MM.1S (cell line): ENCODE measurements around the gene TMOD1.
A peak's percentile ranks its signal among the peaks of the same experiment; 100 is the strongest.

Experiments used
- DNase-seq: peaks from one replicate; pipeline ENCODE4 v3.0.0-alpha.2; 2015
- H2AFZ ChIP-seq: fragments of 300-600 bp; sonication (generic); 2 replicates; pipeline ENCODE4 v1.6.0; 2016; ENCODE audit warnings: antibody characterized with exemption, low read length
- H3F3A ChIP-seq: fragments of 300-600 bp; sonication (generic); 2 replicates; pipeline ENCODE4 v1.6.1; 2016; ENCODE audit warnings: mild to moderate bottlenecking, antibody characterized with exemption, low read length, moderate library complexity, mixed read lengths; ENCODE audit not compliant: insufficient read depth
- H3K27ac ChIP-seq: fragments of 300-600 bp; sonication (generic); 2 replicates; pipeline ENCODE4 v1.5.1; 2016; ENCODE audit warnings: mild to moderate bottlenecking, low read length
- H3K27me3 ChIP-seq: fragments of 300-600 bp; sonication (generic); replicated peaks from 2 replicates; pipeline ENCODE4 v1.6.0; 2016; ENCODE audit warnings: low read length; ENCODE audit not compliant: insufficient read depth
- H3K36me3 ChIP-seq: fragments of 300-600 bp; sonication (generic); replicated peaks from 2 replicates; pipeline ENCODE4 v1.6.1; 2016; ENCODE audit warnings: mild to moderate bottlenecking, low read length, mixed read lengths; ENCODE audit not compliant: insufficient read depth
- H3K4me1 ChIP-seq: fragments of 300-600 bp; sonication (generic); 2 replicates; pipeline ENCODE4 v1.6.1; 2016; ENCODE audit warnings: low read length, mixed read lengths
- H3K4me2 ChIP-seq: fragments of 300-600 bp; sonication (generic); 2 replicates; pipeline ENCODE4 v1.6.0; 2016; ENCODE audit warnings: low read depth, low read length
- H3K4me3 ChIP-seq: fragments of 300-600 bp; sonication (generic); 2 replicates; pipeline ENCODE4 v1.5.1; 2016; ENCODE audit warnings: low read length, mixed read lengths
- H3K79me2 ChIP-seq: fragments of 300-600 bp; sonication (generic); 2 replicates; pipeline ENCODE4 v1.6.1; 2016; ENCODE audit warnings: mixed run types, low read length, mixed read lengths
- H3K9ac ChIP-seq: fragments of 300-600 bp; sonication (generic); 2 replicates; pipeline ENCODE4 v1.6.1; 2016; ENCODE audit warnings: low read length, mixed read lengths
- H3K9me2 ChIP-seq: fragments of 300-600 bp; sonication (generic); replicated peaks from 2 replicates; pipeline ENCODE4 v1.6.1; 2016; ENCODE audit warnings: mild to moderate bottlenecking, low read length, mixed read lengths; ENCODE audit not compliant: insufficient read depth
- H3K9me3 ChIP-seq: fragments of 300-600 bp; sonication (generic); replicated peaks from 2 replicates; pipeline ENCODE4 v1.6.1; 2016; ENCODE audit warnings: mild to moderate bottlenecking, low read length, mixed read lengths; ENCODE audit not compliant: insufficient read depth
- H4K20me1 ChIP-seq: fragments of 300-600 bp; sonication (generic); 2 replicates; pipeline ENCODE4 v1.6.1; 2016; ENCODE audit warnings: mild to moderate bottlenecking, low read length, moderate library complexity, mixed read lengths; ENCODE audit not compliant: insufficient read depth
- EZH2 ChIP-seq: fragments of 300-600 bp; sonication (generic); optimal IDR thresholded peaks from 2 replicates; pipeline ENCODE3; 2017; ENCODE audit warnings: low read depth, mild to moderate bottlenecking, antibody characterized with exemption, low read length, mixed read lengths
- EZH2phosphoT487 ChIP-seq: fragments of 300-600 bp; sonication (generic); IDR thresholded peaks from 2 replicates; pipeline ENCODE4 v1.6.1; 2018; ENCODE audit warnings: antibody characterized with exemption, low read length
- TF ChIP-seq, protein P1 (sequence below): fragments of 300-600 bp; sonication (generic); IDR thresholded peaks from 2 replicates; pipeline ENCODE4 v1.5.1; 2016; ENCODE audit warnings: antibody characterized with exemption, low read length, mixed read lengths

Gene TMOD1

DNA sequence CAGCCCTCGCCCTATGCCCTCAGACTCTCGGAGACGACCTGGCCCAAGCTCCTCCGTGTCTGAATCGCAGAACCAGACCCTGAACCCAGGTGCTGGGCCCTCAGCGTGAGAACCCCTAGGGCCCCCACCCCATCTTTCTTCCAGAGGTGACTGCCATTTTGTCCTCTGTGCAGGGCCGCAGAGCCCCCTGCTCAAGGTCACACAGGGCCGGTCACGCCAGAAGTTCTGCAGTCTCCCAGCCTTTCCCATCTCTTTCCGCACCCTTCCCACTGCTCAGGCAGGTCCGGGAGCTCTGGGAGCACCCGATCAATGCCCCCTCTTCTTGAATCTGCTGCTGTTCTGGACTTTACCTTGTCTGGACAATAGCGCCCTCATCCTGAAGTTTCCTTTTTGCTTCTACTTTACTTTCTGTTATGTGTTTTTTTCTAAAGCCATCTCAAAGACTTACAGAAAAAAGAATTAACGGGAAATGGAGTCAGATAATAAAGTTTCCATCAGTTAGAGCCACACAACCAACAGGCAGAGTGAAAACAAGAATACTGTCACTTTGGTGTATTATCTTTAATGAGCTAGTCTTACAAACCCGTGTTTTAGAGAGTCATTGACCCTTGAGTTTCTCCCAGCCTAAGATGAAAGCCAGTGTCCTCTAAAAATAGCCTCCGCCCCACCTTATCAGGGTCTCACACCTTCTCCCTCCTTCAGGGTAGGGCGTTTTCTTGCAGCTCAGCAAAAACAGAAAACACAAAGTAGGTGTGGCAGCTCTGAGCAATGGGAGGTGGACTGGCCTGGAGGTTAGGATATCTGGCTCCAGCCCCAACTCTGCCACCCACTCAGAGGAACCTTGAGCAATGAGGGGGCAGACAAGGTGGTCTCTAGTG lies 1.8 kb downstream of the TMOD1 start:
- no peaks in the 10 kb centered on the region for H3K36me3 ChIP-seq
- H3F3A ChIP-seq = peaks cover 7% of the 10 kb centered on the region; the same call in 1 of the 2 replicates
- no peaks in the 10 kb centered on the region for H4K20me1 ChIP-seq
- H3K27ac ChIP-seq = no peak overlapping the region
- H3K4me2 ChIP-seq = peak overlapping the region; percentile 81; the same call in 1 of the 2 replicates
- TF ChIP-seq EZH2phosphoT487 (no peak), EZH2 (no peak)
- TF ChIP-seq, protein P1, sequence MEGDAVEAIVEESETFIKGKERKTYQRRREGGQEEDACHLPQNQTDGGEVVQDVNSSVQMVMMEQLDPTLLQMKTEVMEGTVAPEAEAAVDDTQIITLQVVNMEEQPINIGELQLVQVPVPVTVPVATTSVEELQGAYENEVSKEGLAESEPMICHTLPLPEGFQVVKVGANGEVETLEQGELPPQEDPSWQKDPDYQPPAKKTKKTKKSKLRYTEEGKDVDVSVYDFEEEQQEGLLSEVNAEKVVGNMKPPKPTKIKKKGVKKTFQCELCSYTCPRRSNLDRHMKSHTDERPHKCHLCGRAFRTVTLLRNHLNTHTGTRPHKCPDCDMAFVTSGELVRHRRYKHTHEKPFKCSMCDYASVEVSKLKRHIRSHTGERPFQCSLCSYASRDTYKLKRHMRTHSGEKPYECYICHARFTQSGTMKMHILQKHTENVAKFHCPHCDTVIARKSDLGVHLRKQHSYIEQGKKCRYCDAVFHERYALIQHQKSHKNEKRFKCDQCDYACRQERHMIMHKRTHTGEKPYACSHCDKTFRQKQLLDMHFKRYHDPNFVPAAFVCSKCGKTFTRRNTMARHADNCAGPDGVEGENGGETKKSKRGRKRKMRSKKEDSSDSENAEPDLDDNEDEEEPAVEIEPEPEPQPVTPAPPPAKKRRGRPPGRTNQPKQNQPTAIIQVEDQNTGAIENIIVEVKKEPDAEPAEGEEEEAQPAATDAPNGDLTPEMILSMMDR = no peak
- H3K9me2 ChIP-seq = no peaks in the 10 kb centered on the region
- no peaks in the 10 kb centered on the region for H3K9me3 ChIP-seq
- H3K9ac ChIP-seq = no peak overlapping the region
- 0 out of 2 replicates have a peak, but pooled peaks cover 6% of the 10 kb centered on the region for H3K27me3 ChIP-seq
- no peaks in the 10 kb centered on the region for H3K4me1 ChIP-seq
- DNase-seq = no peak
- H2AFZ ChIP-seq = no peak overlapping the region
- H3K79me2 ChIP-seq = no peaks in the 10 kb centered on the region; the same call in 1 of the 2 replicates
- no peak overlapping the region for H3K4me3 ChIP-seq

DNA sequence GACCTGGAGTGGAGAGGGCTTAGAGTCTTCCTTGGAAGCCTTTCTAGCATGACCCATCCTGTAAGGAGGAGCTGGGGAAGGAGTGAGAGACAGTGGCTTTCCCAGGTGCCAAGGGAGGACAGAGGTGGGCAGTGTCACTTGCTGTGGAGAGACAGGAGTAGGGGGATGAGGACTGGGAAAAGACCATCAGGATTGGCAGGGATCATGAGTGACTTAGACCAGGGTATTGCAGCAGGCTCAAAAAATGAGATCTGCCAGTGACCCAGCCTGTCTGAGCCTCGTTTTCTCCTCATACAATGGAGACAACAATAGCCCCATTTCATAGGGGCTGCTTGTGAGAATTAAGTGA lies 2.4 kb downstream of the TMOD1 start:
- H3K9ac ChIP-seq = no peak overlapping the region
- H3K4me3 ChIP-seq = no peak overlapping the region
- peaks cover 7% of the 10 kb centered on the region; the same call in 1 of the 2 replicates for H3F3A ChIP-seq
- no peak for DNase-seq
- 0 out of 2 replicates have a peak, but pooled peaks cover 6% of the 10 kb centered on the region for H3K27me3 ChIP-seq
- no peaks in the 10 kb centered on the region for H3K9me3 ChIP-seq
- no peak overlapping the region for H2AFZ ChIP-seq
- H4K20me1 ChIP-seq = no peaks in the 10 kb centered on the region
- H3K4me1 ChIP-seq = no peaks in the 10 kb centered on the region
- no peaks in the 10 kb centered on the region; the same call in 1 of the 2 replicates for H3K79me2 ChIP-seq
- no peaks in the 10 kb centered on the region for H3K36me3 ChIP-seq
- no peaks in the 10 kb centered on the region for H3K9me2 ChIP-seq
- no peak for TF ChIP-seq EZH2phosphoT487
- TF ChIP-seq EZH2 = no peak
- TF ChIP-seq, protein P1 = no peak
- no peak overlapping the region for H3K4me2 ChIP-seq
- no peak overlapping the region for H3K27ac ChIP-seq

DNA sequence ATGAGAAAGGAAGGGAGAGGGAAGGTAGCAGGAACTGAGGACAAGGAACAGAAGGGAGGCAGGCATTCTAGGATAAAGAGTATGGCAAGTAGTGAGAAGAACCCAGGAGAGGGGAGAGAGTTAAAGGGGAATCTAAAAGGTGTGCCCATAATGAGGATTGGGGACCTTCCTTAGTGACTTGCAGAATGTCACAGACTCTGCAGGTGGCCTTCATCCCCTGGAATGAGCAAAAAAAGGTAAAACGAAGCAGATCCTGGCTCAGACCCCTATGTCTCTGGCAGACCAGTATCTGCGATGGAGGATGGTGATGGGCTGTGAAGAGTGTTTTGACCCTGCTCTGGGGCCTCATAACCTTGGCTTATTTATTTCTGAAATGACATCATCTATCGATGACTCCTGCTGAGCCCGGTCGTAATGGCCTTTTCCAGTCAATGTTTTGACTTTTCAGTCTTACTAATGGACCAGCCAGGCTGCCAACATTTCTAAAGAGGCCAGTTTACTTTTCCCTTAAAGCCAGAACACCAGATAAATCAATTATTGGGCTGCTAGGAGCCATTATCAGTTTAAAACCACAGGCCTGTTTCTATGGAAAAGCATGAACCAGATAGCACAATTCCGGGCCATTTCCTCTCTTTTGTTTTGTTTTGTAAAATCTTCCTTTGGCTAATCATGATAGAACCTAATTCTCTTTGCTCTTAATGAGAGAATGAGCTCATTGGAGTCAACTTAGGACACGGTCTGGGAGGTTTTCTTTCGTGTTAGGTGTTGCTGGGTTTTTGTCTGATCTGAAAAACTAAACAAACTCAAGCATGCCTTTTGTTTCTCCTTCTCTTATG lies 3.1 kb downstream of the TMOD1 start:
- Histone ChIP-seq H3K9me3 (no peaks in the 10 kb centered on the region), H3K4me2 (no peak overlapping the region), H3F3A (peaks cover 7% of the 10 kb centered on the region; the same call in 1 of the 2 replicates), H4K20me1 (no peaks in the 10 kb centered on the region), H3K27me3 (0 out of 2 replicates have a peak, but pooled peaks cover 6% of the 10 kb centered on the region), H3K9me2 (no peaks in the 10 kb centered on the region), H3K4me1 (no peaks in the 10 kb centered on the region), H3K9ac (no peak overlapping the region), H3K27ac (no peak overlapping the region), H3K4me3 (no peak overlapping the region), H3K36me3 (no peaks in the 10 kb centered on the region), H3K79me2 (no peaks in the 10 kb centered on the region; the same call in 1 of the 2 replicates), H2AFZ (no peak overlapping the region)
- TF ChIP-seq EZH2 = no peak
- TF ChIP-seq EZH2phosphoT487 = no peak
- TF ChIP-seq, protein P1 = no peak
- DNase-seq = no peak
